Measurements from ENCODE around the gene TTC22. TPM values are rescaled to one million over a fixed set of nuclear protein-coding genes. Genes with fewer than 3 reads are reported as not detected.

Gene TTC22
- total RNA-seq, 1 experiment from 2014 or later: 1.8 TPM

DNA sequence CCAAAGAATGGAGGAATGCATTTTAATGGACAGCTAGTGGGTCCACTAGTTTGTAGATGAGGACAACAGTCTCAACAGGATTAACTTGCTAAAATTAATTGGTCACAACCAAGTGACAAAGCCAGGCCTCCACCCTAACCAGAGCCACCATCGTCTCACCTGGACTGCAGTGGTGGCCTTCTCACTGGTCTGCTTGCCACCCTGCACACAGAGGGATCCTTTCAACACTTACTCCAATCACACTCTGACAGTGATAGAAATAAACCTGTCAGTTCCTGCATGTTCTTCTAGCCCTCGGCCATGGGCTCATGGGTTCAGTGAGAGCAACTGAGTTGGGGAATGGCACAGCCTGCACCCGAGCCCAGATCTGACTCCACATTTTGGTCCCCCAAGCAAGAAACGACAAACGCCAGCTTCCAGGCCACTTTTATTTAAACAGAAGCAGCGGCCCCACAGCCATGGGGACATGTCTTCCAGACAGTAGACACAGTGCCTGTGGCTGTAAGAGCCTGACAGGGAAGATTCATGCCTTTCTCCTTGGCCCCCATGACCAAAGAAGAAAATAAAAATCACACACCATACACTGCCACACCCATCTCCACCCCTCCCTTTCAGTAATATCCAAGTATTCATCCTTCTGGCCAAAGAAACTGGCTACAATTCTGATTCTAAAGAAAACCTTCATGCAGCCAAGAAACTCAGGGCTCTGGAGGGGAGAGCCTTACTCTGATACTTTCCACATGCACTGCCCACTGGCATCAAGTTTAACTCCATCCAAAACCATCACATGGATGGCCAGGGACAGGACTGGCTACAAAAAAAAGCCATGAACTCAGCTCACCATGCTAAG lies 48.3 kb upstream of the TTC22 start:
- no peaks in the 10 kb centered on the region for H3K9me2 ChIP-seq (ENCODE audit: insufficient read depth)
- H3K27ac ChIP-seq (ENCODE audit: low read depth, low read length): no peak overlapping the region
- H3K9ac ChIP-seq (ENCODE audit: low read length): no peak overlapping the region
- RAD21 ChIA-PET (ENCODE audit: low non-redundant PET in 1 of 2, low total read pairs in 2 of 2, uncharacterized antibody in 2 of 2, unreplicated experiment in 2 of 2): no interaction called here
- H3K9me3 ChIP-seq (ENCODE audit: control insufficient read depth in 1 of 2, insufficient read depth in 1 of 2, low read depth in 1 of 2, low read length in 2 of 2): no peaks in the 10 kb centered on the region
- CTCF ChIA-PET: no interaction called here
- H3K4me3 ChIP-seq (replicated peaks in 1 of 2; ENCODE audit: low read depth in 1 of 2, low read length in 2 of 2): no peak overlapping the region
- POLR2A ChIA-PET: no interaction called here
- H3K27me3 ChIP-seq (ENCODE audit: insufficient read depth, low read length): no peaks in the 10 kb centered on the region
- TF ChIP-seq SRF (IDR thresholded peaks at IDR 0.05; ENCODE audit: low read depth) (no peak), SP1 (IDR thresholded peaks at IDR 0.05; ENCODE audit: low read depth) (no peak), ATF3 (IDR thresholded peaks at IDR 0.05) (no peak), FOSL1 (IDR thresholded peaks at IDR 0.05; ENCODE audit: low read depth) (no peak), POLR2AphosphoS5 (IDR thresholded peaks at IDR 0.05; ENCODE audit: low read depth, low read length) (no peak), SIN3A (IDR thresholded peaks at IDR 0.05; ENCODE audit: low read depth) (no peak), TCF7L2 (IDR thresholded peaks at IDR 0.05; ENCODE audit: borderline replicate concordance, extremely low read depth, insufficient read depth, insufficient read length) (no peak), ELF1 (IDR thresholded peaks at IDR 0.05; ENCODE audit: borderline replicate concordance, low read depth) (no peak), EZH2phosphoT487 (IDR thresholded peaks at IDR 0.05; ENCODE audit: borderline replicate concordance) (no peak), EZH2 (IDR thresholded peaks at IDR 0.05) (no peak), CEBPB (IDR thresholded peaks at IDR 0.05; ENCODE audit: low read depth) (no peak), EGR1 (IDR thresholded peaks at IDR 0.05; ENCODE audit: low read depth) (no peak), ZBTB33 (IDR thresholded peaks at IDR 0.05; ENCODE audit: extremely low read depth, insufficient replicate concordance, low read length) (no peak), ZNF274 (IDR thresholded peaks at IDR 0.05; ENCODE audit: low read depth, low read length) (no peak)
- TF ChIP-seq, protein P1, sequence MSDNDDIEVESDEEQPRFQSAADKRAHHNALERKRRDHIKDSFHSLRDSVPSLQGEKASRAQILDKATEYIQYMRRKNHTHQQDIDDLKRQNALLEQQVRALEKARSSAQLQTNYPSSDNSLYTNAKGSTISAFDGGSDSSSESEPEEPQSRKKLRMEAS (IDR thresholded peaks at IDR 0.05): no peak
- TF ChIP-seq, protein P2, sequence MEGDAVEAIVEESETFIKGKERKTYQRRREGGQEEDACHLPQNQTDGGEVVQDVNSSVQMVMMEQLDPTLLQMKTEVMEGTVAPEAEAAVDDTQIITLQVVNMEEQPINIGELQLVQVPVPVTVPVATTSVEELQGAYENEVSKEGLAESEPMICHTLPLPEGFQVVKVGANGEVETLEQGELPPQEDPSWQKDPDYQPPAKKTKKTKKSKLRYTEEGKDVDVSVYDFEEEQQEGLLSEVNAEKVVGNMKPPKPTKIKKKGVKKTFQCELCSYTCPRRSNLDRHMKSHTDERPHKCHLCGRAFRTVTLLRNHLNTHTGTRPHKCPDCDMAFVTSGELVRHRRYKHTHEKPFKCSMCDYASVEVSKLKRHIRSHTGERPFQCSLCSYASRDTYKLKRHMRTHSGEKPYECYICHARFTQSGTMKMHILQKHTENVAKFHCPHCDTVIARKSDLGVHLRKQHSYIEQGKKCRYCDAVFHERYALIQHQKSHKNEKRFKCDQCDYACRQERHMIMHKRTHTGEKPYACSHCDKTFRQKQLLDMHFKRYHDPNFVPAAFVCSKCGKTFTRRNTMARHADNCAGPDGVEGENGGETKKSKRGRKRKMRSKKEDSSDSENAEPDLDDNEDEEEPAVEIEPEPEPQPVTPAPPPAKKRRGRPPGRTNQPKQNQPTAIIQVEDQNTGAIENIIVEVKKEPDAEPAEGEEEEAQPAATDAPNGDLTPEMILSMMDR (IDR thresholded peaks at IDR 0.05 in 2 of 3, conservative IDR thresholded peaks at IDR 0.05 in 1 of 3; ENCODE audit: borderline replicate concordance in 1 of 3, insufficient read depth in 1 of 3, low read depth in 2 of 3, low read length in 2 of 3): no peak
- no peak for DNase-seq (ENCODE audit: low read depth, low spot score)
- no peaks in the 10 kb centered on the region for H4K20me1 ChIP-seq (ENCODE audit: insufficient read depth)
- H3K36me3 ChIP-seq (ENCODE audit: control insufficient read depth in 1 of 2, insufficient read depth in 2 of 2, low read length in 2 of 2): peaks cover 28 to 45% of the 10 kb centered on the region in 2 experiments
- no peak for ATAC-seq
- no peaks in the 10 kb centered on the region for H3K4me1 ChIP-seq (ENCODE audit: control insufficient read depth in 1 of 2, insufficient read depth in 2 of 2, low read length in 2 of 2)
- no peak overlapping the region for H3K4me2 ChIP-seq (ENCODE audit: low read length)
- intact Hi-C loops (cut with micrococcal nuclease): no loop called here
- H2AFZ ChIP-seq (ENCODE audit: low read depth, low read length, poor library complexity, severe bottlenecking): no peak overlapping the region
- BruUV-seq (replicated peaks): no TSS peak
- no peaks in the 10 kb centered on the region for H3K79me2 ChIP-seq (ENCODE audit: insufficient read depth, low read length)
